ENCODE measurements around the gene BASP1.
"Not testable (repeated sequence)": the region's sequence is repeated elsewhere in the genome, so short reads cannot be mapped to it uniquely, and the experiment has no call there.

BASP1 gene

GRCh38 chr5:17289681-17290539 is 72.5 kb downstream of the BASP1 start:
- DNase-seq (ENCODE audit: low read depth): no peak

GRCh38 chr5:17290540-17290974 is 73.1 kb downstream of the BASP1 start:
- no peak for DNase-seq (ENCODE audit: low read depth)

GRCh38 chr5:17292434-17293015 is 75.1 kb downstream of the BASP1 start:
- DNase-seq (ENCODE audit: low read depth): no peak

GRCh38 chr5:17294639-17295311 is 77.3 kb downstream of the BASP1 start:
- DNase-seq (ENCODE audit: low read depth): no peak

GRCh38 chr5:17295671-17296070 is 78.2 kb downstream of the BASP1 start:
- DNase-seq (ENCODE audit: low read depth): no peak

- DNase-seq (ENCODE audit: low read depth): no peak
These were observed 84.7 kb downstream of the BASP1 start for GRCh38 chr5:17302106-17302505.

GRCh38 chr5:17302604-17303003 is 85.2 kb downstream of the BASP1 start:
- no peak for DNase-seq (ENCODE audit: low read depth)

- DNase-seq (ENCODE audit: low read depth): no peak
These were observed 86.9 kb downstream of the BASP1 start for GRCh38 chr5:17304282-17304681.

GRCh38 chr5:17305017-17305416 is 87.6 kb downstream of the BASP1 start:
- no peak for DNase-seq (ENCODE audit: low read depth)

- DNase-seq (ENCODE audit: low read depth): no peak
These were observed 88.7 kb downstream of the BASP1 start for GRCh38 chr5:17305964-17306725.

GRCh38 chr5:17306726-17307091 is 89.3 kb downstream of the BASP1 start:
- DNase-seq (ENCODE audit: low read depth): no peak

- DNase-seq (ENCODE audit: low read depth): not testable (repeated sequence)
These were observed 90.0 kb downstream of the BASP1 start for GRCh38 chr5:17307440-17307839.

- DNase-seq (ENCODE audit: low read depth): no peak
These were observed 91.1 kb downstream of the BASP1 start for GRCh38 chr5:17308326-17309065.

- DNase-seq (ENCODE audit: low read depth): no peak
These were observed 92.0 kb downstream of the BASP1 start for GRCh38 chr5:17309462-17309861.

GRCh38 chr5:17310502-17310901 is 93.1 kb downstream of the BASP1 start:
- not testable (repeated sequence) for DNase-seq (ENCODE audit: low read depth)

GRCh38 chr5:17311811-17312210 is 94.4 kb downstream of the BASP1 start:
- DNase-seq (ENCODE audit: low read depth): not testable (repeated sequence)

- no peak for DNase-seq (ENCODE audit: low read depth)
These were observed 94.9 kb downstream of the BASP1 start for GRCh38 chr5:17312358-17312757.

GRCh38 chr5:17314907-17315471 is 97.6 kb downstream of the BASP1 start:
- DNase-seq (ENCODE audit: low read depth): no peak

GRCh38 chr5:17315710-17316221 is 98.3 kb downstream of the BASP1 start:
- DNase-seq (ENCODE audit: low read depth): peak; percentile 46

- no peak for DNase-seq (ENCODE audit: low read depth)
These were observed 99.6 kb downstream of the BASP1 start for GRCh38 chr5:17316970-17317459.

GRCh38 chr5:17317473-17317872 is 100.0 kb downstream of the BASP1 start:
- DNase-seq (ENCODE audit: low read depth): no peak
